ENCODE measurements around the gene TCAF2. TPM values are rescaled to one million over a fixed set of nuclear protein-coding genes. Genes with fewer than 3 reads are reported as not detected.
"Not testable (repeated sequence)": the region's sequence is repeated elsewhere in the genome, so short reads cannot be mapped to it uniquely, and the experiment has no call there.

Gene TCAF2
- total RNA-seq, 1 donor from 2014 or later: 0.27 TPM

DNA sequence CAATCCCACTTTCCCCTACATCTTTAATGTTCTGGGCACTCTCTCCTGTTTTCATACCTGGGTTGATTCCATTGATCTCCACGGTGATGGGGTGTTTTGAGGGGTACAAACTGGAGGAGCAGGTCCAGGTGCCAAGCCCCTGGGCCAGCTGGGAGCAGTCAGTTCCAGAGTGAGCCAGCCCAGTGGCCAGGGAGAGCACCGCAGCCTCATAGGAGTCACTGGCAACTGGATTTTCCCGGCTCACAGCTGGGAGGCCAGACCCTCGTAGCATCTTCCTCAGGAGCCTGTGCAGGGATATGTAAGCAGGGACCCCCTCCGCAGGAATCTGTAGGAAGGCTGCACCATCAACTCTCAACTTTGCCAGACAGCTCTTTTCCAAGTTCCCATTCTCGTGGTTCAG, 25.8 kb downstream of the TCAF2 start:
- intact Hi-C loops (cut with DNase I); DNase-seq; ATAC-seq (ENCODE audit: poor library complexity): not testable (repeated sequence)

DNA sequence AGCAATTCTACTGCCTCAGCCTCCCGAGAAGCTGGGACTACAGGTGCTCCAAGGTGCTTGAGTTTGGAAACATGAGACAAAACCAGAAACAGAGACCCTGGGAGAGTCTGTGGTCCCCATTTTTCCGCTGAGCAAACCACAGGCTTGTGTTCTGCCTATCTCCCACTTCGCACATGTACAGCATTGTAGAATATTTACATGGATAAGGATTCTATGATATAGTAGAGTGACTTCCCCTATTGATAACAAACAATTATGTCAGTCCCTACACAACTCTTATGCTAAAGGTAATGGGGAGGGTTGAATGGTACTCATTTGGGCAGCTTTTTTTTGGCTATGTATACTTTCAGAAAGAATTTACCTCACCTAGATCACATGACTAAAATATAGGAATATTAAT, 29.1 kb downstream of the TCAF2 start:
- intact Hi-C loops (cut with DNase I); DNase-seq; ATAC-seq (ENCODE audit: poor library complexity): not testable (repeated sequence)

DNA sequence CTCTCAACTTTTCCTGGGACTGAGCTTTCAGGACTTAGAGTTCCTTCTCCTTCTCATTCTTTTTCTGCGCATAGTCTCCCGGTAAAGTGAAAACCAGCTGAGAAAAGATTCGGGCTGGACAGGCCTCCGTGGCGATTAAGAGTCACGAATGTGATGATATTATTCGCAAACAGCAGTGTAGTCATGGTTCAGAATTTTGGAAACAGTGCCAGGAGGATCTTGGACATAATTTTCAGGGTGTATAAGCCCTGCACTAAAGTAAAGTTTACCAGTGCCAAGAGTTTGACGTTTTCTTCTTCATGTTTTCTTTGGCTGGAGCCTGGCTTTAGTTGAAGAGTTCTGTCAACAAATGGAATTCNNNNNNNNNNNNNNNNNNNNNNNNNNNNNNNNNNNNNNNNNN, 29.7 kb downstream of the TCAF2 start:
- peak; percentile 91 for ATAC-seq (ENCODE audit: poor library complexity)
- DNase-seq; intact Hi-C loops (cut with DNase I): not testable (repeated sequence)

Other genes with a start within 250 kb of the TCAF2 start
- gene ZYX, start 239.6 kb upstream of the TCAF2 start, total RNA-seq: 69.8 TPM
- gene EPHA1, start 212.1 kb upstream of the TCAF2 start, total RNA-seq: 0.08 TPM
- not detected for gene TAS2R60, start 177.5 kb upstream of the TCAF2 start, total RNA-seq
- gene TAS2R41, start 143.1 kb upstream of the TCAF2 start, total RNA-seq: not detected
- gene CTAGE15, start 49.2 kb upstream of the TCAF2 start, total RNA-seq: not detected
- gene CTAGE6, start 136.7 kb downstream of the TCAF2 start, total RNA-seq: 0.11 TPM